Activated CD4-positive, CD25-positive, alpha-beta regulatory T cell treated with anti-CD3 and anti-CD28 coated beads, Interleukin-2, amount 50 U/mL, for 72 hours (primary cell): ENCODE measurements around the gene ZMIZ1.

Source experiments
- DNase-seq: peaks from one replicate; pipeline ENCODE4 v3.0.0; 2021

The ZMIZ1 gene

GRCh38 chr10:79349072-79349491 lies 280.3 kb downstream of the ZMIZ1 start:
- DNase-seq = no peak

- DNase-seq = no peak
These were observed 281.1 kb downstream of the ZMIZ1 start for GRCh38 chr10:79349766-79350406.

- no peak for DNase-seq
These were observed 281.8 kb downstream of the ZMIZ1 start for GRCh38 chr10:79350407-79351154.

- DNase-seq = no peak
These were observed 282.6 kb downstream of the ZMIZ1 start for GRCh38 chr10:79351332-79351731.

- no peak for DNase-seq
These were observed 283.5 kb downstream of the ZMIZ1 start for GRCh38 chr10:79352035-79352877.

- DNase-seq = no peak
These were observed 284.2 kb downstream of the ZMIZ1 start for GRCh38 chr10:79353000-79353406.

- DNase-seq = no peak
These were observed 285.0 kb downstream of the ZMIZ1 start for GRCh38 chr10:79353726-79354125.

GRCh38 chr10:79354141-79354540 lies 285.4 kb downstream of the ZMIZ1 start:
- DNase-seq = no peak

GRCh38 chr10:79354615-79355014 lies 285.8 kb downstream of the ZMIZ1 start:
- DNase-seq = no peak

- no peak for DNase-seq
These were observed 286.8 kb downstream of the ZMIZ1 start for GRCh38 chr10:79355420-79356017.

GRCh38 chr10:79356104-79356503 lies 287.3 kb downstream of the ZMIZ1 start:
- no peak for DNase-seq

GRCh38 chr10:79357180-79357579 lies 288.4 kb downstream of the ZMIZ1 start:
- no peak for DNase-seq

- DNase-seq = no peak
These were observed 290.0 kb downstream of the ZMIZ1 start for GRCh38 chr10:79358811-79359210.

- no peak for DNase-seq
These were observed 291.2 kb downstream of the ZMIZ1 start for GRCh38 chr10:79359816-79360498.

- peak; percentile 22 for DNase-seq
These were observed 292.0 kb downstream of the ZMIZ1 start for GRCh38 chr10:79360499-79361342.

- DNase-seq = no peak
These were observed 293.1 kb downstream of the ZMIZ1 start for GRCh38 chr10:79361726-79362397.
